ENCODE results near the gene C4orf50. TPM values are rescaled to one million over a fixed set of nuclear protein-coding genes. Genes with fewer than 3 reads are reported as not detected.

Gene C4orf50
- total and polyA plus RNA-seq, 2 experiments from 2014 or later = 0.06 to 0.31 TPM

GRCh38 chr4:6008092-6008551 is 10.1 kb downstream of the C4orf50 start:
- no peak overlapping the region for H3K27ac Mint-ChIP-seq
- H3K4me3 Mint-ChIP-seq = peak overlapping the region; percentile 46; the same call in 1 of the 3 replicates
- H3K4me2 ChIP-seq = no peak overlapping the region
- H3K36me3 Mint-ChIP-seq (ENCODE audit: low read depth) = no peaks in the 10 kb centered on the region
- no peak overlapping the region for H2AFZ ChIP-seq
- no peaks in the 10 kb centered on the region for H3K27me3 ChIP-seq (ENCODE audit: insufficient read depth)
- H3K27ac ChIP-seq (ENCODE audit: low read depth) = no peak overlapping the region
- H3K9me3 Mint-ChIP-seq = no peaks in the 10 kb centered on the region; the same call in 2 of the 3 replicates
- H3K36me3 ChIP-seq (ENCODE audit: insufficient read depth) = no peaks in the 10 kb centered on the region
- H3K9me2 ChIP-seq (ENCODE audit: insufficient read depth) = no peaks in the 10 kb centered on the region
- peaks cover 7% of the 10 kb centered on the region; the same call in 1 of the 2 replicates for H3K4me1 ChIP-seq (ENCODE audit: insufficient read depth)
- TF ChIP-seq ZNF114 (CRISPR knock-in tag; IDR thresholded peaks at IDR 0.05) (no peak), STAT1 (IDR thresholded peaks at IDR 0.05; ENCODE audit: unreplicated experiment) (no peak), JUNB (IDR thresholded peaks at IDR 0.05; ENCODE audit: unreplicated experiment) (no peak), REST (IDR thresholded peaks at IDR 0.05; ENCODE audit: unreplicated experiment) (no peak), ZNF331 (CRISPR knock-in tag; IDR thresholded peaks at IDR 0.05; ENCODE audit: low read depth) (no peak), ZNF462 (CRISPR knock-in tag; IDR thresholded peaks at IDR 0.05) (no peak), ETS1 (IDR thresholded peaks at IDR 0.05) (no peak), POLR2AphosphoS5 (IDR thresholded peaks at IDR 0.05; ENCODE audit: low read depth) (no peak), CREB1 (CRISPR knock-in tag; IDR thresholded peaks at IDR 0.05; ENCODE audit: low read depth) (peak; percentile 30; the same call in 1 of the 2 replicates), EZH2phosphoT487 (IDR thresholded peaks at IDR 0.05; ENCODE audit: unreplicated experiment) (no peak), NANOG (IDR thresholded peaks at IDR 0.05; ENCODE audit: borderline replicate concordance) (no peak), CTCF (conservative IDR thresholded peaks at IDR 0.05; ENCODE audit: low read depth in 2 of 2) (peak; percentile 25 to 64; a peak in 3 of 4 replicates), EZH2 (IDR thresholded peaks at IDR 0.05; ENCODE audit: low read depth, unreplicated experiment) (no peak)
- H3F3A ChIP-seq (replicated peaks; ENCODE audit: low read depth) = no peaks in the 10 kb centered on the region
- peaks cover 25% of the 10 kb centered on the region for H3K4me1 Mint-ChIP-seq
- no peaks in the 10 kb centered on the region for H4K20me1 ChIP-seq (replicated peaks; ENCODE audit: insufficient read depth)
- ATAC-seq = peak; percentile 93
- peak overlapping the region; percentile 30; the same call in 1 of the 2 replicates for H3K4me3 ChIP-seq
- peak; percentile 80 for DNase-seq (ENCODE audit: low spot score)
- no peaks in the 10 kb centered on the region for H3K79me2 ChIP-seq (replicated peaks; ENCODE audit: insufficient read depth)
- peaks cover 18% of the 10 kb centered on the region for H3K27me3 Mint-ChIP-seq (ENCODE audit: insufficient read depth, low read depth, poor library complexity)

All from GM23338 (cell line).